PC-3 (cell line): ENCODE results near the gene SPDYE6.

Source experiments
- EZH2 ChIP-seq: fragments of 300-600 bp; sonication (generic); IDR thresholded peaks from one replicate; pipeline ENCODE4 v1.6.1; 2017; ENCODE audit warnings: antibody characterized with exemption, mild to moderate bottlenecking, low read length; ENCODE audit not compliant: unreplicated experiment
- EZH2phosphoT487 ChIP-seq: fragments of 300-600 bp; sonication (generic); IDR thresholded peaks from 2 replicates; pipeline ENCODE4 v1.6.1; 2018; ENCODE audit warnings: mild to moderate bottlenecking, antibody characterized with exemption, low read length, borderline replicate concordance
- TF ChIP-seq, protein P1 (sequence below): fragments of 300-600 bp; sonication (generic); conservative IDR thresholded peaks from 2 replicates; pipeline ENCODE4 v1.5.1; 2017; ENCODE audit warnings: antibody characterized with exemption, low read depth, mild to moderate bottlenecking, low read length

DNA sequence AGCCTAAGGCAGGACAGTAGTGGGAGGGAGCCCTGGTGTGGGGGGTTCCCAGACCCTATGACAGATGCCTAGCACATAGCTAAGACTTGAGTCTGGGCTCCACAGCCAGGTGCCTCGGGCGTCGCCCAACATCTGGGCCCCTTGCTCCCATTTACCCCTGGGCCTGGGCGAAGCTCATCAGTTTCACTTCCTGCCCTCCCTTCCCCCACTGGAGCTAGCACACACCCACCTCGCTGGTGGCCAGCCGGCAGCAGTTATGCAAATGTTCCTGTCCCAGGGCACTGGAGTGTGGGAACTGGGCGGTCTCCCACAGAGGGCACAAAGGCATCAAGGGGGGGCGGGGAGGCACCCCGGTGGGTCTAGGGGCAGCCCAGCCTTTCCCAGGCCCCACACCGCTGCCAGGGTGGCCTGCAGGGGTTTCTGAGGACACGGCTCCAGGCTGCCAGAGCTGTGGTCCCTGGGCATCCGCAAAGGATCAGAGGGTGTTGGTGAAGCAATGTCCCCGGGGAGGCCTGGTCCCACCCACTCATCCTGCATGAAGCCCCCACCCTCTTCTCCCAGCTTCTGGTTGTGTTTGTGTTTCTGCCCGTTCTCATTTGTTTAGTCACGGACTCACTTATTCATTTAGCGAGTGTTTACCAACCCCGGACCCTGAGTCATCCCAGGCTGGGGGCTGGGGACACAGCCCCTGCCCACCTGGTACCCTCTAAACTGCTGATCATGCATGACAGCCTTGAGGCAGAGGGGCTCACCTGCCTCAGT, 49.1 kb downstream of the SPDYE6 start:
- TF ChIP-seq, protein P1, sequence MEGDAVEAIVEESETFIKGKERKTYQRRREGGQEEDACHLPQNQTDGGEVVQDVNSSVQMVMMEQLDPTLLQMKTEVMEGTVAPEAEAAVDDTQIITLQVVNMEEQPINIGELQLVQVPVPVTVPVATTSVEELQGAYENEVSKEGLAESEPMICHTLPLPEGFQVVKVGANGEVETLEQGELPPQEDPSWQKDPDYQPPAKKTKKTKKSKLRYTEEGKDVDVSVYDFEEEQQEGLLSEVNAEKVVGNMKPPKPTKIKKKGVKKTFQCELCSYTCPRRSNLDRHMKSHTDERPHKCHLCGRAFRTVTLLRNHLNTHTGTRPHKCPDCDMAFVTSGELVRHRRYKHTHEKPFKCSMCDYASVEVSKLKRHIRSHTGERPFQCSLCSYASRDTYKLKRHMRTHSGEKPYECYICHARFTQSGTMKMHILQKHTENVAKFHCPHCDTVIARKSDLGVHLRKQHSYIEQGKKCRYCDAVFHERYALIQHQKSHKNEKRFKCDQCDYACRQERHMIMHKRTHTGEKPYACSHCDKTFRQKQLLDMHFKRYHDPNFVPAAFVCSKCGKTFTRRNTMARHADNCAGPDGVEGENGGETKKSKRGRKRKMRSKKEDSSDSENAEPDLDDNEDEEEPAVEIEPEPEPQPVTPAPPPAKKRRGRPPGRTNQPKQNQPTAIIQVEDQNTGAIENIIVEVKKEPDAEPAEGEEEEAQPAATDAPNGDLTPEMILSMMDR = no peak
- no peak for TF ChIP-seq EZH2
- TF ChIP-seq EZH2phosphoT487 = no peak
